HCT116 (cell line): Measurements from ENCODE around the gene IPO7. TPM values are rescaled to one million over a fixed set of nuclear protein-coding genes. Genes with fewer than 3 reads are reported as not detected.

Experiments
- ATAC-seq: fragments of 200-7000 bp; cut with Tn5 transposase; 2 replicates; pipeline ENCODE4 v1.9.1; 2020; ENCODE audit warnings: mild to moderate bottlenecking, moderate library complexity
- BruUV-seq: library from RNA; stranded (reverse); fragments of 400-500 nt; replicated peaks from 2 replicates; lab custom pipeline; 2021; lab: Mats Ljungman, UMichigan
- CTCF ChIA-PET: fragments of 300-600 bp; sonication (Branson Sonifier 250); formaldehyde crosslinking; loops from one replicate; lab custom pipeline; 2021; ENCODE audit warnings: antibody characterized with exemption; lab: Charles Lee
- POLR2A ChIA-PET: fragments of 300-600, 350-600 bp; sonication (Branson Sonifier 250); formaldehyde crosslinking; loops from one replicate; lab custom pipeline; 2021; ENCODE audit warnings: antibody characterized with exemption; lab: Charles Lee
- RAD21 ChIA-PET, 2 experiments: fragments of 300-600 bp; sonication (Branson Sonifier 250); formaldehyde crosslinking; loops; one replicate each; lab custom pipeline; 2023; ENCODE audit warnings: low total read pairs in 2 of 2; ENCODE audit not compliant: uncharacterized antibody in 2 of 2, unreplicated experiment in 2 of 2, low non-redundant PET in 1 of 2; lab: Charles Lee
- DNase-seq: peaks from one replicate; pipeline ENCODE4 v3.0.0-alpha.2; 2010; ENCODE audit warnings: low read depth, low spot score
- H2AFZ ChIP-seq: fragments of 200-600 bp; shearing (Covaris generic), sonication (generic); 2 replicates; pipeline ENCODE4 v1.6.1; 2017; ENCODE audit warnings: low read depth, mixed run types, mixed read lengths, antibody characterized with exemption, low read length; ENCODE audit not compliant: poor library complexity, severe bottlenecking
- H3K27ac ChIP-seq: 2 replicates; pipeline ENCODE4 v1.5.1; 2012; ENCODE audit warnings: low read depth, low read length
- H3K27me3 ChIP-seq: fragments of 200-600 bp; sonication (generic); 2 replicates; pipeline ENCODE4 v1.6.1; 2016; ENCODE audit warnings: mixed run types, low read length, mixed read lengths; ENCODE audit not compliant: insufficient read depth
- H3K36me3 ChIP-seq, 2 experiments: fragments of 200-500 bp in 1 of 2; fragments of 200-600 bp in 1 of 2; sonication (Bioruptor generic) in 1 of 2; sonication (generic) in 1 of 2; 2 replicates each; pipeline versions ENCODE4 v1.5.1 to v1.6.1; 2014 to 2016; ENCODE audit warnings: low read length in 2 of 2, inconsistent platforms in 1 of 2, mixed read lengths in 1 of 2, mixed run types in 1 of 2; ENCODE audit not compliant: insufficient read depth in 2 of 2, control insufficient read depth in 1 of 2
- H3K4me1 ChIP-seq, 2 experiments: fragments of 200-600 bp in 1 of 2; sonication (generic) in 1 of 2; 2 replicates each; pipeline versions ENCODE4 v1.5.1 to v1.6.1; 2012 to 2017; ENCODE audit warnings: low read length in 2 of 2, inconsistent platforms in 1 of 2, mild to moderate bottlenecking in 1 of 2, mixed read lengths in 1 of 2, mixed run types in 1 of 2, moderate library complexity in 1 of 2; ENCODE audit not compliant: insufficient read depth in 2 of 2, control insufficient read depth in 1 of 2
- H3K4me2 ChIP-seq: fragments of 200-600 bp; sonication (generic); 2 replicates; pipeline ENCODE4 v1.6.1; 2017; ENCODE audit warnings: mixed run types, low read length, mixed read lengths
- H3K4me3 ChIP-seq, 2 experiments: fragments of 200-600 bp in 1 of 2; sonication (generic) in 1 of 2; replicated peaks in 1 of 2; 2 replicates each; pipeline ENCODE4 v1.5.1; 2011 to 2016; ENCODE audit warnings: low read length in 2 of 2, control low read depth in 1 of 2, low read depth in 1 of 2, mild to moderate bottlenecking in 1 of 2, mixed read lengths in 1 of 2, mixed run types in 1 of 2
- H3K79me2 ChIP-seq: fragments of 200-600 bp; sonication (generic); 2 replicates; pipeline ENCODE4 v1.6.1; 2017; ENCODE audit warnings: mild to moderate bottlenecking, mixed run types, low read length, moderate library complexity, mixed read lengths; ENCODE audit not compliant: insufficient read depth
- H3K9ac ChIP-seq: fragments of 200-600 bp; sonication (generic); 2 replicates; pipeline ENCODE4 v1.6.1; 2016; ENCODE audit warnings: low read length, mixed read lengths
- H3K9me2 ChIP-seq: fragments of 200-600 bp; sonication (generic), shearing (Covaris generic); 2 replicates; pipeline ENCODE4 v1.6.1; 2017; ENCODE audit warnings: mixed run types, mild to moderate bottlenecking, moderate library complexity; ENCODE audit not compliant: insufficient read depth
- H3K9me3 ChIP-seq, 2 experiments: fragments of 200-500 bp in 1 of 2; fragments of 200-600 bp in 1 of 2; sonication (Bioruptor generic) in 1 of 2; sonication (generic) in 1 of 2; 2 replicates each; pipeline ENCODE4 v1.6.1; 2014 to 2017; ENCODE audit warnings: low read length in 2 of 2, mixed read lengths in 2 of 2, inconsistent platforms in 1 of 2, low read depth in 1 of 2, mild to moderate bottlenecking in 1 of 2, mixed run types in 1 of 2, moderate library complexity in 1 of 2; ENCODE audit not compliant: control insufficient read depth in 1 of 2, insufficient read depth in 1 of 2
- H4K20me1 ChIP-seq: fragments of 200-600 bp; sonication (generic), shearing (Covaris generic); 2 replicates; pipeline ENCODE4 v1.6.1; 2017; ENCODE audit warnings: mixed run types, mild to moderate bottlenecking, moderate library complexity; ENCODE audit not compliant: insufficient read depth
- ATF3 ChIP-seq: IDR thresholded peaks from 2 replicates; pipeline ENCODE4 v1.6.1; 2012
- CEBPB ChIP-seq: IDR thresholded peaks from 2 replicates; pipeline ENCODE4 v1.6.1; 2012; ENCODE audit warnings: low read depth
- CTCF ChIP-seq, 3 experiments: fragments of 200-600 bp in 1 of 3; sonication (generic) in 1 of 3; IDR thresholded peaks in 2 of 3; conservative IDR thresholded peaks in 1 of 3; 2 replicates each; pipeline ENCODE4 v1.5.1; 2012 to 2017; ENCODE audit warnings: low read depth in 2 of 3, low read length in 2 of 3, antibody characterized with exemption in 1 of 3, borderline replicate concordance in 1 of 3, control low read depth in 1 of 3, mild to moderate bottlenecking in 1 of 3, mixed read lengths in 1 of 3, mixed run types in 1 of 3, moderate library complexity in 1 of 3; ENCODE audit not compliant: insufficient read depth in 1 of 3
- EGR1 ChIP-seq: IDR thresholded peaks from 2 replicates; pipeline ENCODE4 v1.6.1; 2012; ENCODE audit warnings: low read depth
- EZH2 ChIP-seq: fragments of 200-600 bp; sonication (generic); IDR thresholded peaks from 2 replicates; pipeline ENCODE4 v1.6.1; 2017; ENCODE audit warnings: antibody characterized with exemption, mixed run types
- JUND ChIP-seq: IDR thresholded peaks from 2 replicates; pipeline ENCODE4 v1.6.1; 2012
- POLR2AphosphoS5 ChIP-seq: IDR thresholded peaks from 2 replicates; pipeline ENCODE4 v1.6.1; 2011; ENCODE audit warnings: mild to moderate bottlenecking, low read depth, low read length, moderate library complexity
- RAD21 ChIP-seq: IDR thresholded peaks from 2 replicates; pipeline ENCODE4 v1.6.1; 2012; ENCODE audit warnings: low read depth, mild to moderate bottlenecking
- SIN3A ChIP-seq: IDR thresholded peaks from 2 replicates; pipeline ENCODE4 v1.6.1; 2012; ENCODE audit warnings: low read depth
- YY1 ChIP-seq: IDR thresholded peaks from 2 replicates; pipeline ENCODE4 v1.6.1; 2011; ENCODE audit warnings: low read length, low read depth, moderate library complexity, mild to moderate bottlenecking; ENCODE audit not compliant: insufficient replicate concordance; ENCODE audit errors: extremely low read depth
- ZNF274 ChIP-seq: fragments of 200-500 bp; sonication (Bioruptor generic); IDR thresholded peaks from 2 replicates; pipeline ENCODE4 v1.6.1; 2014; ENCODE audit warnings: mild to moderate bottlenecking, low read depth, low read length, inconsistent platforms
- intact Hi-C: fragments of 100-400 bp; cut with micrococcal nuclease; formaldehyde crosslinking; loops from 2 replicates; pipeline ENCODE4 v1.10.0; 2022
- total RNA-seq: library from RNA; stranded (reverse); gene quantifications from one replicate; pipeline ENCODE4 v1.2.1, GENCODE V29; 2021; ENCODE audit not compliant: unreplicated experiment
- TF ChIP-seq, protein P1 (sequence below): IDR thresholded peaks from 2 replicates; pipeline ENCODE4 v1.6.1; 2012
- TF ChIP-seq, protein P2 (sequence below): IDR thresholded peaks from 2 replicates; pipeline ENCODE4 v1.6.1; 2011; ENCODE audit warnings: mild to moderate bottlenecking, low read length, moderate library complexity; ENCODE audit not compliant: insufficient replicate concordance; ENCODE audit errors: extremely low read depth

Gene IPO7
- total RNA-seq, 1 experiment from 2014 or later = 186 TPM

GRCh38 chr11:9461760-9462134 lies 77.3 kb downstream of the IPO7 start (continued):
- TF ChIP-seq CTCF (IDR thresholded peaks at IDR 0.05 in 2 of 3, conservative IDR thresholded peaks at IDR 0.05 in 1 of 3; ENCODE audit: borderline replicate concordance in 1 of 3, insufficient read depth in 1 of 3, low read depth in 2 of 3, low read length in 2 of 3) = no peak
- TF ChIP-seq, protein P1, sequence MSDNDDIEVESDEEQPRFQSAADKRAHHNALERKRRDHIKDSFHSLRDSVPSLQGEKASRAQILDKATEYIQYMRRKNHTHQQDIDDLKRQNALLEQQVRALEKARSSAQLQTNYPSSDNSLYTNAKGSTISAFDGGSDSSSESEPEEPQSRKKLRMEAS = no peak
- TF ChIP-seq RAD21 = no peak; the same call in 1 of the 2 replicates

DNA sequence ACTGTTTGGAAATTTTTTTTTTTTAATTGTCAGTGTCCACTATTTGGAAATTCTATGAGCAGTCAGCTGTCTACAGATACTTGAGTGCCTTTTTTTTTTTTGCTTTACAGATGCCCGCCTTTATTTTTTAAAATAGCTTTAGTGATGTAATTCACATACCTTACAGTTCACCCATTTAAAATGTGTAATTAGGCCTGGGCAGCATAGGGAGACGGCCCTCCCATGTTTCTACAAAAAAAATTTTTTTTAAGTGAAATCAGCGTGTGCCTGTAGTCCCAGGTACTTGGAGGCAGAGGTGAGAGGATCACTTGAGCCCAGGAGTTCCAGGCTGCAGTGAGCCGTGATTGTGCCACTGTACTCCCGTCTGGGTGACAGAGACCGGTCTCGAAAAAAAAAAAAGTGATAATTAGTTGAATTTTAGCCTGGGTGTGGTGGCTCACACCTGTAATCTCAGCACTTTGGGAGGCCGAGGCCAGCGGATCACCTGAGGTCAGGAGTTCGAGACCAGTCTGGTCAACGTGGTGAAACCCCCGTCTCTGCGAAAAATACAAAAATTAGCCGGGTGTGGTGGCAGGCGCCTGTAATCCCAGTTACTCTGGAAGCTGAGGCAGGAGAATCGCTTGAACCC lies 77.8 kb downstream of the IPO7 start:
- peak overlapping the region; percentile 83 for H3K4me2 ChIP-seq
- H3K9me2 ChIP-seq = no peaks in the 10 kb centered on the region
- H3K27me3 ChIP-seq = no peaks in the 10 kb centered on the region
- peaks cover 69% of the 10 kb centered on the region for H3K79me2 ChIP-seq
- peak overlapping the region; percentile 89 for H3K9ac ChIP-seq
- ChIA-PET POLR2A (interaction anchor here (1.0 to 2.7 kb wide), 2 partner anchors 13 to 98 kb away, joined by 3 to 12 read pairs; no protein-coding TSS in a partner anchor), RAD21 (no interaction called here), CTCF (interaction anchor here (1.0 kb wide), 1 partner anchor 44 kb away, joined by 3 read pairs; no protein-coding TSS in a partner anchor)
- H3K36me3 ChIP-seq = no peaks in the 10 kb centered on the region
- H3K9me3 ChIP-seq = no peaks in the 10 kb centered on the region
- H3K4me1 ChIP-seq = peaks cover 10 to 27% of the 10 kb centered on the region in 2 experiments
- BruUV-seq = no TSS peak
- H3K4me3 ChIP-seq = peak overlapping the region; percentile 58 to 69
- no peak overlapping the region for H2AFZ ChIP-seq
- intact Hi-C loops = loop anchor here (5.0 kb wide), 1 partner anchor 150 kb away; no protein-coding TSS in a partner anchor
- TF ChIP-seq EZH2 = no peak
- no peak for TF ChIP-seq SIN3A
- no peak for TF ChIP-seq YY1
- no peak for TF ChIP-seq POLR2AphosphoS5
- TF ChIP-seq ZNF274 = no peak
- no peak for TF ChIP-seq CEBPB
- TF ChIP-seq ATF3 = no peak
- TF ChIP-seq EGR1 = no peak
- TF ChIP-seq CTCF (IDR thresholded peaks at IDR 0.05 in 2 of 3, conservative IDR thresholded peaks at IDR 0.05 in 1 of 3; ENCODE audit: borderline replicate concordance in 1 of 3, insufficient read depth in 1 of 3, low read depth in 2 of 3, low read length in 2 of 3) = no peak
- TF ChIP-seq, protein P2, sequence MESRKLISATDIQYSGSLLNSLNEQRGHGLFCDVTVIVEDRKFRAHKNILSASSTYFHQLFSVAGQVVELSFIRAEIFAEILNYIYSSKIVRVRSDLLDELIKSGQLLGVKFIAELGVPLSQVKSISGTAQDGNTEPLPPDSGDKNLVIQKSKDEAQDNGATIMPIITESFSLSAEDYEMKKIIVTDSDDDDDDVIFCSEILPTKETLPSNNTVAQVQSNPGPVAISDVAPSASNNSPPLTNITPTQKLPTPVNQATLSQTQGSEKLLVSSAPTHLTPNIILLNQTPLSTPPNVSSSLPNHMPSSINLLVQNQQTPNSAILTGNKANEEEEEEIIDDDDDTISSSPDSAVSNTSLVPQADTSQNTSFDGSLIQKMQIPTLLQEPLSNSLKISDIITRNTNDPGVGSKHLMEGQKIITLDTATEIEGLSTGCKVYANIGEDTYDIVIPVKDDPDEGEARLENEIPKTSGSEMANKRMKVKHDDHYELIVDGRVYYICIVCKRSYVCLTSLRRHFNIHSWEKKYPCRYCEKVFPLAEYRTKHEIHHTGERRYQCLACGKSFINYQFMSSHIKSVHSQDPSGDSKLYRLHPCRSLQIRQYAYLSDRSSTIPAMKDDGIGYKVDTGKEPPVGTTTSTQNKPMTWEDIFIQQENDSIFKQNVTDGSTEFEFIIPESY = no peak
- TF ChIP-seq RAD21 = no peak
- TF ChIP-seq JUND = no peak
- TF ChIP-seq, all 23 proteins: peak for 0
- no peaks in the 10 kb centered on the region for H4K20me1 ChIP-seq
- no peak for ATAC-seq
- peak overlapping the region; percentile 97; the same call in 1 of the 2 replicates for H3K27ac ChIP-seq
- no peak for DNase-seq
